Activated effector memory CD4-positive, alpha-beta T cell treated with anti-CD3 and anti-CD28 coated beads, Interleukin-2, amount 50 U/mL, for 16 hours (primary cell): Measurements from ENCODE around the gene BPIFB3.

Source experiments
- DNase-seq: peaks from one replicate; pipeline ENCODE4 v3.0.0-alpha.2; 2020

The BPIFB3 gene

GRCh38 chr20:33053291-33054106, at the start of gene BPIFB3:
BPIFB3 (plus strand) TSS chr20:33053903; CDS start chr20:33055436, 1,533 bp downstream.
- no peak for DNase-seq

- no peak for DNase-seq
Measured at GRCh38 chr20:33004141-33004751, 49.5 kb upstream of the BPIFB3 start, which contains the start of gene SUN5. SUN5 (minus strand) TSS chr20:33004433; CDS start chr20:33004340, 93 bp downstream.

- DNase-seq: no peak
Measured at GRCh38 chr20:33005132-33005566, 48.6 kb upstream of the BPIFB3 start.

- DNase-seq: no peak
Measured at GRCh38 chr20:33005908-33006775, 47.6 kb upstream of the BPIFB3 start.

- no peak for DNase-seq
Measured at GRCh38 chr20:33006776-33007375, 46.8 kb upstream of the BPIFB3 start.

GRCh38 chr20:33007376-33008335, 46.0 kb upstream of the BPIFB3 start, which contains the start of gene BPIFB2:
BPIFB2 (plus strand) TSS chr20:33007704; CDS start chr20:33008575, 871 bp downstream.
- no peak for DNase-seq

GRCh38 chr20:33008336-33009213, 45.1 kb upstream of the BPIFB3 start:
- no peak for DNase-seq

GRCh38 chr20:33009214-33010132, 44.2 kb upstream of the BPIFB3 start:
- DNase-seq: no peak

- no peak for DNase-seq
Measured at GRCh38 chr20:33010133-33010504, 43.6 kb upstream of the BPIFB3 start.

GRCh38 chr20:33010674-33011449, 42.8 kb upstream of the BPIFB3 start:
- DNase-seq: no peak

- DNase-seq: no peak
Measured at GRCh38 chr20:33012327-33013189, 41.1 kb upstream of the BPIFB3 start.

- DNase-seq: no peak
Measured at GRCh38 chr20:33013701-33014326, 39.9 kb upstream of the BPIFB3 start.

GRCh38 chr20:33014336-33015113, 39.2 kb upstream of the BPIFB3 start:
- DNase-seq: no peak

- no peak for DNase-seq
Measured at GRCh38 chr20:33015114-33015484, 38.6 kb upstream of the BPIFB3 start.

GRCh38 chr20:33015700-33016580, 37.8 kb upstream of the BPIFB3 start:
- no peak for DNase-seq
